K562 (cell line): ENCODE data around the gene GPD2.

ENCODE experiments used
- CTCF ChIP-seq, 3 experiments: IDR thresholded peaks in 2 of 3; conservative IDR thresholded peaks in 1 of 3; 2 replicates each; pipeline ENCODE4 v1.5.1; 2011 to 2012; ENCODE audit warnings: low read length in 3 of 3, mild to moderate bottlenecking in 3 of 3, control low read depth in 2 of 3, improper control_type of control experiment in 1 of 3, inconsistent platforms in 1 of 3, low read depth in 1 of 3, mixed read lengths in 1 of 3, moderate library complexity in 1 of 3; ENCODE audit not compliant: insufficient read depth in 2 of 3
- NCOA2 ChIP-seq, 2 experiments: fragments of 450-650 bp; IDR thresholded peaks; 2 replicates each; pipeline ENCODE4 v1.6.1; 2018; ENCODE audit warnings: mild to moderate bottlenecking in 2 of 2, moderate library complexity in 1 of 2; ENCODE audit not compliant: partially characterized antibody in 2 of 2
- TAF9B ChIP-seq: fragments of 450-650 bp; IDR thresholded peaks from 2 replicates; pipeline ENCODE4 v1.6.1; 2018; ENCODE audit warnings: mild to moderate bottlenecking; ENCODE audit not compliant: partially characterized antibody

- TF ChIP-seq TAF9B (no peak), NCOA2 (IDR thresholded peaks at IDR 0.05; ENCODE audit: partially characterized antibody in 2 of 2) (no peak), CTCF (IDR thresholded peaks at IDR 0.05 in 2 of 3, conservative IDR thresholded peaks at IDR 0.05 in 1 of 3; ENCODE audit: insufficient read depth in 2 of 3, low read depth in 1 of 3, low read length in 3 of 3) (no peak)
These were observed 11.6 kb downstream of the GPD2 start for GRCh38 chr2:156447761-156448160.
